GM12864 (cell line): ENCODE results near the gene SGPP1.
"Not testable (repeated sequence)": the region's sequence is repeated elsewhere in the genome, so short reads cannot be mapped to it uniquely, and the experiment has no call there.

Source experiments
- DNase-seq: peaks from one replicate; pipeline ENCODE4 v3.0.0-alpha.2; 2011; ENCODE audit warnings: low read depth
- H3K4me3 ChIP-seq: 2 replicates; pipeline ENCODE4 v1.5.1; 2011; ENCODE audit warnings: mild to moderate bottlenecking, low read depth, low read length, control low read depth
- TF ChIP-seq, protein P1 (sequence below): IDR thresholded peaks from 2 replicates; pipeline ENCODE4 v1.5.1; 2011; ENCODE audit warnings: low read depth, mild to moderate bottlenecking, moderate library complexity, low read length, control low read depth, inconsistent platforms; ENCODE audit errors: missing control alignments

The SGPP1 gene

DNA sequence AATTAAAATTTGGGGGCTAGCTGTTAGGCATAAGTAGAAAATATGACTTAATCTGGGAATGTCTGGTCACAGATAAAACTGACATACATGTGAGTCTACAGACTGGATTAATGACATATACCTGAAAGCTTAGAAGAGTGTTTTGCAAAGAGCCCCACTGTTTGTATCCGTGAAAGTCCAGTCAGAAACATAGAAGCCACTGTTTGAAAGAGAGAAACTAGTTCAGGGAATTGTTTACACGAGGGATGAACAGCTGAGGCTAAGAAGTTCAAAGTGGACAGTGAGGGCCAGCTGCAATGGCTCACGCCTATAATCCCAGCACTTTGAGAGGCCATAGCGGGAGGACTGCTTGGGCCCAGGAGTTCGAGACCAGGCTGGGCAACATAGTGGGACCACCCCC is 36.2 kb upstream of the SGPP1 start:
- TF ChIP-seq, protein P1, sequence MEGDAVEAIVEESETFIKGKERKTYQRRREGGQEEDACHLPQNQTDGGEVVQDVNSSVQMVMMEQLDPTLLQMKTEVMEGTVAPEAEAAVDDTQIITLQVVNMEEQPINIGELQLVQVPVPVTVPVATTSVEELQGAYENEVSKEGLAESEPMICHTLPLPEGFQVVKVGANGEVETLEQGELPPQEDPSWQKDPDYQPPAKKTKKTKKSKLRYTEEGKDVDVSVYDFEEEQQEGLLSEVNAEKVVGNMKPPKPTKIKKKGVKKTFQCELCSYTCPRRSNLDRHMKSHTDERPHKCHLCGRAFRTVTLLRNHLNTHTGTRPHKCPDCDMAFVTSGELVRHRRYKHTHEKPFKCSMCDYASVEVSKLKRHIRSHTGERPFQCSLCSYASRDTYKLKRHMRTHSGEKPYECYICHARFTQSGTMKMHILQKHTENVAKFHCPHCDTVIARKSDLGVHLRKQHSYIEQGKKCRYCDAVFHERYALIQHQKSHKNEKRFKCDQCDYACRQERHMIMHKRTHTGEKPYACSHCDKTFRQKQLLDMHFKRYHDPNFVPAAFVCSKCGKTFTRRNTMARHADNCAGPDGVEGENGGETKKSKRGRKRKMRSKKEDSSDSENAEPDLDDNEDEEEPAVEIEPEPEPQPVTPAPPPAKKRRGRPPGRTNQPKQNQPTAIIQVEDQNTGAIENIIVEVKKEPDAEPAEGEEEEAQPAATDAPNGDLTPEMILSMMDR = no peak
- DNase-seq = no peak
- no peak overlapping the region for H3K4me3 ChIP-seq

DNA sequence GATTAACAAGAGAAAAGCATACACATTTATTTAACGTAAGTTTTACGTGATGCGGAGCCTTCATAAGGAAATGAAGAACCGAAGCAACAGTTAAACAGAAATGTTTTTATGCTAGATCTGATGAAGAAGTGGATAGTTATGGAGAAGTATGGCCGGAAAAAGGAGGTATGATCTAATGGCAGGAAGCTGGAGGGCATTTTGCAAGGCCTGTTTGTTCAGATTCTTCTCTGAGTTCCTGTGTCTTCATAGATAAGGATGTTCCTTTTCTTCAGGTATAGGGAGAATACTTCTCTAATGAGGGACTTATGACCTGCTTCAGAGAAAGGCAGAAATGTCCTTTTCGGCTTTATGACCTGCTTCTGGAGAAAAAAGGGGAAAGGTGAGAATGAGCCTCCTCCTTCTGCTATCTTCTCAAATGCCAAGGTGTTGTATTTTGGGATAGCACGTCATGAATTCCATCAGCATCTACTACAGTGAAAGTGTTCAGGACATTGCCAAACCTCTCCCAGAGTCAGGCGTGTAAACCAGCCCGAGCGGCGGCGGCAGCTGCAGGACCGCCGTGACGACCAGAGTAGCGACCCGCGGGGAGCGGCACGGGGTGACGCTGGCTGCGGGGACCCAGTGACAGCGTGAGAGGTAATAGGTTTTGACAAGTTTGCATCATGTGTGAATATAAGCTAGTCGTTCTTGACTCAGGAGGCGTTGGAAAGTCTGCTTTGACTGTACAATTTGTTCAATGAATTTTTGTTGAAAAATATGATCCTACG is 33.7 kb upstream of the SGPP1 start:
- DNase-seq = no peak
- H3K4me3 ChIP-seq = no peak overlapping the region
- TF ChIP-seq, protein P1 = no peak

DNA sequence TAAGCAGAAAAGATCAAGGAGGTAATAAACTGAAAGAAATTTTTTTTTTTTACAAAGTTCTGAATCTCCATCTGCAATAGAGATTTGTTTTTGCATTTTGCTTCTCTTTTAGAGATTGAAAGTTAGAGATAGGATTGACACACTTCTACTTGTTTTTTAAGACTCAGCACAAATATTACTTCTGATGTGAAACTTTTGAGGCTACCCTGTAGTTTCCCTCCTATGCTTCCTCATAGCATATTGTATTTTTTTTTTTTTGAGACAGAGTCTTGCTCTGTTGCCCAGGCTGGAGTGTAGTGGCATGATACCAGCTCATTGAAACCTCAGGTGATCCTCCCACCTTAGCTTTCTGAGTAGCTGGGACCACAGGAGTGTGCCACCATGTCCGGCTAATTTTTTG is 32.1 kb upstream of the SGPP1 start:
- no peak for DNase-seq
- TF ChIP-seq, protein P1 = no peak
- no peak overlapping the region for H3K4me3 ChIP-seq

DNA sequence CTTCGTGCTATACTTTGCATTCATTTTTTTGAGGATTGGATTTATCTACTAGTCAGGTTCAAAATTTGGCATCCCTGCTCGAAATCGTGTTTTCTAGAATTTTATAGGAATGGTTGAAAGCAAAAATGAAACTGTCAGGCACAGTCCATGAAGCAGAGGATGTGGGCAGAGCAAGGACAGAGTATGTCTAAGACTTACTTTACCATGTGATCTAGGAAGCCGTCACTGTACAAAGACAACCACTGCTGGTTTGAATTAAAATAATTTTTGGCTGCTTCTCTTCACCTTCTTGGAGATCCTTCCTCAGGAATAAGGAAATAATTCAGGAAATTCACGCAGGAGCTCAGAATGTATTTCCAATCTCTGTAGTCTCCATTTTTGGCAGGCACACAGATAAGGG is 31.6 kb upstream of the SGPP1 start:
- TF ChIP-seq, protein P1 = no peak
- H3K4me3 ChIP-seq = no peak overlapping the region; the same call in 1 of the 2 replicates
- DNase-seq = no peak

DNA sequence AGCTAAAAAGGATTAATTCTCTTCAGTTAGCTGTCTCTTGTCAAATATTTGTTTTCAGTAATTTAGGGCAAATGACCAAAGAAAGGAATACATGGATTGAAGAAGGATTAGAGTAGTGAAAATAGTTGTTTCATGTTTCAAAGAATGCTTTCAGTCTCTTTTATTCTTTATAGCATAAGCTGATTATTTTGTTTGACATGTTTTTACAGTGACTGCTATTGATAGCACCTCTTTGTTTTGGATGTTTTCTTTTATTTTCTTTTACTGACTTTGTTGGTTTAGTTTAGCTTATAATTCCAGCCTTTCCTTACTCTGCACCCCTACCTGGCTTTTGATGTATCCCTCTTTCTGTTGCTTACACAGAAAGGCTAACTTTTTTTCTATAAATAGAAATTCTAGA is 29.3 kb upstream of the SGPP1 start:
- no peak overlapping the region for H3K4me3 ChIP-seq
- no peak for DNase-seq
- TF ChIP-seq, protein P1 = no peak

DNA sequence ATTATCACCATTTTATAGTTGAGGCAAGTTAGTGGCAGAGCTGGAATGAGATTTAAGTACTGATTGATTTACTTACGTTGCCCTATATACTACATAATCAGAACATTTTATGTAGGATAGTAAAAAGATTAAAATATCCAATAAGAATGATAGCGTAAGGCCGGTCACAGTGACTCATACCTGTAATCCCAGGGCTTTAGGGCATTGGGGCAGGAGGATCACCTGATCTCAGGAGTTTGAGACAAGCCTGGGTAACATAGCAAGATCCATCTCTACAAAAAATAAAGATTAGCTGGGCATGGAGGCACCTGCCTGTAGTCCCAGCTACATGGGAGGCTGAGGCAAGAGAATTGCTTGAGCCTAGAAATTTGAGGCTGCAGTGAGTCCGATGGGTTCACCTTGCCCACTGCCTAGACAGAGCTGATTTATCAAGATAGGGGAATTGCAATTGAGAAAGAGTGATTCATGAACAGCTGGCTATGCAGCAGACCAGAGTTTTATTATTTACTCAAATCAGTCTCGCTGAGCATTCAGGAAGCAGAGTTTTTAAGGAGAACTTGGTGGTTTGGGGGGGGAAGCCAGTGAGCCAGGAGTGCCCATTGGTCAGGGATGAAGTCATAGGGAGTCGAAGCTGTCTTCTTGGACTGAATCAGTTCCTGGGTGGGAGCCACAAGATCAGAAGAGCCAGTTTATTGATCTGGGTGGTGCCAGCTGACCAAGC is 24.7 kb upstream of the SGPP1 start:
- TF ChIP-seq, protein P1 = no peak
- no peak overlapping the region for H3K4me3 ChIP-seq
- DNase-seq = no peak

DNA sequence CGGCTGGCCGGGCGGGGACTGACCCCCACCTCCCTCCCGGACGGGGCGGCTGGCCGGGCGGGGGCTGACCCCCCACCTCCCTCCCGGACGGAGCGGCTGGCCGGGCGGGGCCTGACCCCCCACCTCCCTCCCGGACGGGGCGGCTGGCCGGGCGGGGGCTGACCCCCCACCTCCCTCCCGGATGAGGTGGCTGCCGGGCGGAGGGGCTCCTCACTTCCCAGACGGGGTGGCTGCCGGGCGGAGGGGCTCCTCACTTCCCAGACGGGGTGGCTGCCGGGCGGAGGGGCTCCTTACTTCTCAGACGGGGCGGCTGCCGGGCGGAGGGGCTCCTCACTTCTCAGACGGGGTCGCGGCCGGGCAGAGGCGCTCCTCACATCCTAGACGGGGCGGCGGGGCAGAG is 23.2 kb upstream of the SGPP1 start:
- not testable (repeated sequence) for DNase-seq, H3K4me3 ChIP-seq
